MM.1S (cell line): Measurements from ENCODE around the gene OR7G1.

ENCODE experiments used
- CTCF ChIP-seq: fragments of 300-600 bp; sonication (generic); IDR thresholded peaks from 2 replicates; pipeline ENCODE4 v1.5.1; 2016; ENCODE audit warnings: antibody characterized with exemption, low read length, mixed read lengths
- EZH2phosphoT487 ChIP-seq: fragments of 300-600 bp; sonication (generic); IDR thresholded peaks from 2 replicates; pipeline ENCODE4 v1.6.1; 2018; ENCODE audit warnings: antibody characterized with exemption, low read length

- no peak for TF ChIP-seq CTCF
- no peak for TF ChIP-seq EZH2phosphoT487
These were observed 31.3 kb upstream of the OR7G1 start for GRCh38 chr19:9146882-9147281.
